CD4-positive, alpha-beta T cell (primary cell): ENCODE results near the gene CEP170B. TPM values are rescaled to one million over a fixed set of nuclear protein-coding genes. Genes with fewer than 3 reads are reported as not detected.

Experiments
- ATAC-seq: fragments of 200-7000 bp; cut with Tn5 transposase; one replicate; pipeline ENCODE4 v1.10.0; 2022; ENCODE audit warnings: mild to moderate bottlenecking; ENCODE audit not compliant: poor library complexity
- CTCF ChIA-PET: fragments of 350-600 bp; sonication (Branson Sonifier 250); formaldehyde crosslinking; loops from one replicate; lab custom pipeline; 2021; ENCODE audit warnings: antibody characterized with exemption, inconsistent platforms; lab: Charles Lee
- POLR2A ChIA-PET: fragments of 350-600 bp; sonication (Branson Sonifier 250); formaldehyde crosslinking; loops from one replicate; lab custom pipeline; 2021; ENCODE audit warnings: antibody characterized with exemption, inconsistent platforms; lab: Charles Lee
- DNase-seq, 14 experiments: peaks; one replicate each; pipeline ENCODE4 v3.0.0-alpha.2; 2013 to 2020; ENCODE audit warnings: mixed read lengths in 2 of 14
- H3K27ac ChIP-seq, 2 donors: one replicate each; pipeline versions ENCODE4 v1.5.1 to v1.7.0; 2013; ENCODE audit warnings: low read length in 2 of 2, low read depth in 1 of 2, mild to moderate bottlenecking in 1 of 2
- H3K27me3 ChIP-seq, 2 experiments: 1 replicate in 1 of 2; 2 replicates in 1 of 2; pipeline versions ENCODE4 v1.6.1 to v1.7.0; 2013; ENCODE audit warnings: low read length in 2 of 2, control low read depth in 1 of 2, mild to moderate bottlenecking in 1 of 2, moderate library complexity in 1 of 2; ENCODE audit not compliant: insufficient read depth in 2 of 2, control insufficient read depth in 1 of 2
- H3K36me3 ChIP-seq: one replicate; pipeline ENCODE4 v1.6.1; 2013; ENCODE audit warnings: low read length, control low read depth; ENCODE audit not compliant: insufficient read depth
- H3K4me1 ChIP-seq: one replicate; pipeline ENCODE4 v1.6.1; 2013; ENCODE audit warnings: low read length, control low read depth; ENCODE audit not compliant: insufficient read depth
- H3K4me3 ChIP-seq: one replicate; pipeline ENCODE4 v1.5.1; 2013; ENCODE audit warnings: mild to moderate bottlenecking, low read length, moderate library complexity
- H3K9me3 ChIP-seq, 2 experiments: 1 replicate in 1 of 2; 2 replicates in 1 of 2; pipeline versions ENCODE4 v1.6.1 to v1.7.0; 2013; ENCODE audit warnings: low read length in 2 of 2, mild to moderate bottlenecking in 2 of 2, control low read depth in 1 of 2, moderate library complexity in 1 of 2; ENCODE audit not compliant: control insufficient read depth in 1 of 2, insufficient read depth in 1 of 2
- H3K27ac Mint-ChIP-seq: one replicate; pipeline ENCODE4 v1.8.0; 2020; ENCODE audit warnings: mixed read lengths
- H3K27me3 Mint-ChIP-seq: one replicate; pipeline ENCODE4 v1.8.0; 2021; ENCODE audit warnings: mixed read lengths
- H3K36me3 Mint-ChIP-seq: one replicate; pipeline ENCODE4 v1.8.0; 2021; ENCODE audit warnings: low read depth, mixed read lengths
- H3K4me1 Mint-ChIP-seq: one replicate; pipeline ENCODE4 v1.8.0; 2021; ENCODE audit warnings: low read depth, mixed read lengths
- H3K4me3 Mint-ChIP-seq: one replicate; pipeline ENCODE4 v1.8.0; 2020; ENCODE audit warnings: mild to moderate bottlenecking, mixed read lengths
- H3K9me3 Mint-ChIP-seq: one replicate; pipeline ENCODE4 v1.8.0; 2020; ENCODE audit warnings: mixed read lengths
- intact Hi-C, 2 experiments: fragments of 100-400 bp; cut with DNase I in 1 of 2; cut with micrococcal nuclease in 1 of 2; formaldehyde crosslinking; loops; one replicate each; pipeline versions ENCODE4 v1.15.1 to v1.9.0; 2023 to 2025; cut with DNase I, micrococcal nuclease
- total RNA-seq, 174 experiments: library from RNA in 2 of 174; stranded (reverse) in 2 of 174; gene quantifications; one replicate each; pipeline ENCODE4 v1.2.3 and lab custom pipeline; 2021 to 2026
- TF ChIP-seq, protein P1 (sequence below): fragments of 200-600 bp; IDR thresholded peaks from one replicate; pipeline ENCODE4 v1.8.0; 2022; ENCODE audit warnings: antibody characterized with exemption, mild to moderate bottlenecking

CEP170B gene
- total RNA-seq, 2 experiments from 2014 or later = 4.4 to 4.7 TPM

DNA sequence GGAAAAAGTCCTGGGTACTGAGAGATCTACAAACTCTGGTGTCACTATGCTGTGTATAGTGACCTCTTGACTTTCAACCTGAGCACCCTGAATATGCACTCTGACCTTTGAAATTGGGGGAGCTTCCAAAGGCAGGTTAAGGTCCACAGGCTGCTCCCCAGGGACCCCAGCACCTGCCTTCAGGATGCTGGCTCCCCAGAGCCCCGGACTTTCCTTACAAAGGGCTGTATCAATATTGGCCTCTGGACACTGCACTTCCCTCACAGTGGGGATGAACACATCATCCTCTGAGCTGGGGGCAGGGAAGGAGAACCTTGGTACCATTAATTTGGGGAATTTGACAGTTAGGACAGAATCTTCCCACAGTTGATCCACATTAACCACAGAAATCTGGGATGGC lies 73.9 kb downstream of the CEP170B start:
- H3K36me3 ChIP-seq = no peaks in the 10 kb centered on the region
- no peak overlapping the region for H3K27ac Mint-ChIP-seq
- H3K36me3 Mint-ChIP-seq = no peaks in the 10 kb centered on the region
- ATAC-seq = no peak
- POLR2A ChIA-PET = no interaction called here
- H3K4me1 Mint-ChIP-seq = peaks cover 5% of the 10 kb centered on the region
- DNase-seq = no peak
- H3K27me3 ChIP-seq = peaks cover 0 to 13% of the 10 kb centered on the region in 2 experiments
- no peak overlapping the region for H3K4me3 Mint-ChIP-seq
- CTCF ChIA-PET = no interaction called here
- H3K9me3 ChIP-seq = no peaks in the 10 kb centered on the region
- H3K4me3 ChIP-seq = no peak overlapping the region
- H3K27ac ChIP-seq = no peak overlapping the region
- TF ChIP-seq, protein P1, sequence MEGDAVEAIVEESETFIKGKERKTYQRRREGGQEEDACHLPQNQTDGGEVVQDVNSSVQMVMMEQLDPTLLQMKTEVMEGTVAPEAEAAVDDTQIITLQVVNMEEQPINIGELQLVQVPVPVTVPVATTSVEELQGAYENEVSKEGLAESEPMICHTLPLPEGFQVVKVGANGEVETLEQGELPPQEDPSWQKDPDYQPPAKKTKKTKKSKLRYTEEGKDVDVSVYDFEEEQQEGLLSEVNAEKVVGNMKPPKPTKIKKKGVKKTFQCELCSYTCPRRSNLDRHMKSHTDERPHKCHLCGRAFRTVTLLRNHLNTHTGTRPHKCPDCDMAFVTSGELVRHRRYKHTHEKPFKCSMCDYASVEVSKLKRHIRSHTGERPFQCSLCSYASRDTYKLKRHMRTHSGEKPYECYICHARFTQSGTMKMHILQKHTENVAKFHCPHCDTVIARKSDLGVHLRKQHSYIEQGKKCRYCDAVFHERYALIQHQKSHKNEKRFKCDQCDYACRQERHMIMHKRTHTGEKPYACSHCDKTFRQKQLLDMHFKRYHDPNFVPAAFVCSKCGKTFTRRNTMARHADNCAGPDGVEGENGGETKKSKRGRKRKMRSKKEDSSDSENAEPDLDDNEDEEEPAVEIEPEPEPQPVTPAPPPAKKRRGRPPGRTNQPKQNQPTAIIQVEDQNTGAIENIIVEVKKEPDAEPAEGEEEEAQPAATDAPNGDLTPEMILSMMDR = no peak
- no peaks in the 10 kb centered on the region for H3K9me3 Mint-ChIP-seq
- intact Hi-C loops = no loop called here
- peaks cover 21% of the 10 kb centered on the region for H3K27me3 Mint-ChIP-seq
- H3K4me1 ChIP-seq = peaks cover 3% of the 10 kb centered on the region

DNA sequence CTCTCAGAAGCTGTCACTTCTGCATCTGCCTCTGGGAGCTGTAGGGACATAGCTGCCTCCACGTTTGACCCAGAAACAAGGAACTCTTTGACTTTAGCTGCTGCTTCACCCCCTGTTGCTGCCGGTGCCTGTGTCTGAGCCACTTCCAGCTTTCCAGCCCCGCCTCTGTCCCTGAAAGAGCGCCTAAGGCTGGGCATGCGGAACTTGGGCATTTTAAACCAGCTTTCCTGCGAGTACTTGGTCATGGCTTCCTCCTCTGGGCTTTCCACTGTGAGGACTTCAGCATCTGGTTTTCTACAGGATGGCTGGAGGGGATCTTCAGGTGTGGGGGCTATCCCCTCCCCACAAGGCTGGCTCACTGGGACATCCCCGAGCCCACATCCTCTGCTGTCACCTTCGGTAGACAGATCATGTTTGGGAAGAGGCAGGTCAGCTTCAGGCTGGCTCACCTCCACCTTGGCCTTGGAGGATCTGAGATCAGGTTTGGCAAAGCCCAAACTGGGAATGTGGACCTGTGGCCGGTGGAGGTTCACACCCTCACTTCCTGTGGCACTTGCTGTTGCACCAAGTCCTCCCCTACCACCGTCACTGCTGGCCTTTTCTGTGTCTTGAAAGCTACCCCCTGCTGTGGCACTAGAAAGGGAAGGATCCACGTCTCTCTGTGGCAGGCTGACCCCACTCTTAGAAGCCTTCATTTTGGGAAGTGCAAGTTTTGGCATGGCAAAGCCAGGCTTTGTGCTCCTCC lies 74.8 kb downstream of the CEP170B start:
- no peak for ATAC-seq
- TF ChIP-seq, protein P1 = no peak
- Histone ChIP-seq H3K36me3 (no peaks in the 10 kb centered on the region), H3K27me3 (peaks cover 0 to 13% of the 10 kb centered on the region in 2 experiments), H3K4me3 (no peak overlapping the region), H3K9me3 (no peaks in the 10 kb centered on the region), H3K27ac (no peak overlapping the region), H3K4me1 (no peaks in the 10 kb centered on the region)
- Mint-ChIP-seq H3K4me1 (no peaks in the 10 kb centered on the region), H3K27ac (no peak overlapping the region), H3K27me3 (peaks cover 15% of the 10 kb centered on the region), H3K4me3 (no peak overlapping the region), H3K9me3 (no peaks in the 10 kb centered on the region), H3K36me3 (no peaks in the 10 kb centered on the region)
- ChIA-PET CTCF (no interaction called here), POLR2A (no interaction called here)
- DNase-seq = peak in 1 of 14 experiments; percentile 3
- intact Hi-C loops = no loop called here

DNA sequence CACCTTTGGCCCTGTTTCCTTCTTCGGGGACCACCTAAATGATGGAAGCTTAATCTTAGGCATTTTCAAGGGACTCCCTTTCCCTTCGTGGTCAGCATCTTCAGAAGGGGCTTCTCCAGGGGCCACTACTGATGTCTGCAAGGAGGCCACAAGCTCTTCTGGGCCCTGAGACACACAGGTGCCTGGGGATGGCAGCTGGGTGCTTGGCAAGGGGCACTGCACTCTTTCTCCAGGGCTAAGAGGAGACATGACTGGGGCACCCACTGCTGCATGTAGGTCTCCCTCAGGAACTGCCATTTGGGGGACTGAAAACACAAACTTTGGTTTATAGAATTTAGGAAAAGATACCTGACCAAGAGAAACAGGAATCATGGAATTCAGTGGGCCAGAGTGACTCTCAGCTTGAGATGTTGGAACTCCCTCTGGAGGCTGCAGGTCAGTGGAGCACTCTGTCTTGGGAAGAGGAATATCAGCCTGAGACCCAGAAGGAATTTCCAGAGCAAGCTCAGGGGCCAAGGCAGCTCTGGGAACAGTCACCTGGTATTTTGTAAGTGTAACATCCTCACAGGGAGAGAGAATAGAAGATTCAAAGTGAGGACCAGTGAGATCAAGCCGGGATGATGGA lies 75.6 kb downstream of the CEP170B start:
- peaks cover 11% of the 10 kb centered on the region for H3K27me3 Mint-ChIP-seq
- H3K4me1 Mint-ChIP-seq = no peaks in the 10 kb centered on the region
- Histone ChIP-seq H3K4me3 (no peak overlapping the region), H3K9me3 (no peaks in the 10 kb centered on the region), H3K27ac (no peak overlapping the region), H3K27me3 (peaks cover 0 to 13% of the 10 kb centered on the region in 2 experiments), H3K4me1 (no peaks in the 10 kb centered on the region), H3K36me3 (no peaks in the 10 kb centered on the region)
- POLR2A ChIA-PET = no interaction called here
- no peaks in the 10 kb centered on the region for H3K36me3 Mint-ChIP-seq
- H3K9me3 Mint-ChIP-seq = no peaks in the 10 kb centered on the region
- H3K4me3 Mint-ChIP-seq = no peak overlapping the region
- H3K27ac Mint-ChIP-seq = no peak overlapping the region
- CTCF ChIA-PET = no interaction called here
- ATAC-seq (no peak), DNase-seq (no peak)
- TF ChIP-seq, protein P1 = no peak
- intact Hi-C loops = no loop called here
